Measurements from ENCODE around the gene LRIG1. TPM values are rescaled to one million over a fixed set of nuclear protein-coding genes. Genes with fewer than 3 reads are reported as not detected.
"Not testable (repeated sequence)": the region's sequence is repeated elsewhere in the genome, so short reads cannot be mapped to it uniquely, and the experiment has no call there.

Gene LRIG1
- polyA plus RNA-seq, 4 donors, result 21.1 to 27.7 (median 23.0) TPM

DNA sequence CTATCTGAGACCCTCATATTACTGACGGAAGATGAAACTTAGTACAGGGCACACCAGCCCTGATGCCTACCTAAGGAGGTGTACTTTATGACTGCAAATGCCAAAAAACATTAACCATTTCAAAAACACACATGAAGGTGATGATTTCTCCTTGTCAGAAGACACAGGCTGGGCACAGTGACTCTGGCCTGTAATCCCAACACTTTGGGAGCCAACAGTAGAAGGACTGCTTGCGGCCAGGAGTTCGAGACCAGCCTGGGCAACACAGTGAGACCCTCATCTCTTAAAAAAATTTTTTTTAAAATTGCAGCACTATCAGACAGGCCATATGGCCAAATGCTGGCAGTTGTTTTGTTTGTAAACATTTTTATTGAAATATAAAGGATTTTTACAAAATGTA is 73.5 kb downstream of the LRIG1 start:
- DNase-seq (ENCODE audit: low read depth in 4 of 4, low spot score in 2 of 4), result no peak

DNA sequence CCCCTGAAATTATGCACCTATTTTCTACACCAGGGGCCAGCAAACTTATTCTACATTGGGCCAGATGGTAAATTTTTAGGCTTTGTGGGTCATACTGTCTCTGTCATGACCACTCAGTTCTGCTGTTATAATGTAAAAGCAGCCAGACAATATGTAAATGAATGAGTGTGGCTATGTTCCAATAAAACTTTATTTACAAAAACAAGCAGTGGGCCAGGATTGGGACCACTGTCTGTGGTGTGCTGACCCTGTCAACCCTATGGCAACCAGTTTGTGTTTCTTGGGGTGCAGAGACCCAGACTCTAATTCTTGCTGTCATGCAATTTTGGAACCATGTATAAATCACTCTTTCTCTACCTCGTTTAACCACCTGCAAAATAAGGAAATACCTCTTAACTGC is 74.7 kb downstream of the LRIG1 start:
- no peak for DNase-seq (ENCODE audit: low read depth in 4 of 4, low spot score in 2 of 4)

DNA sequence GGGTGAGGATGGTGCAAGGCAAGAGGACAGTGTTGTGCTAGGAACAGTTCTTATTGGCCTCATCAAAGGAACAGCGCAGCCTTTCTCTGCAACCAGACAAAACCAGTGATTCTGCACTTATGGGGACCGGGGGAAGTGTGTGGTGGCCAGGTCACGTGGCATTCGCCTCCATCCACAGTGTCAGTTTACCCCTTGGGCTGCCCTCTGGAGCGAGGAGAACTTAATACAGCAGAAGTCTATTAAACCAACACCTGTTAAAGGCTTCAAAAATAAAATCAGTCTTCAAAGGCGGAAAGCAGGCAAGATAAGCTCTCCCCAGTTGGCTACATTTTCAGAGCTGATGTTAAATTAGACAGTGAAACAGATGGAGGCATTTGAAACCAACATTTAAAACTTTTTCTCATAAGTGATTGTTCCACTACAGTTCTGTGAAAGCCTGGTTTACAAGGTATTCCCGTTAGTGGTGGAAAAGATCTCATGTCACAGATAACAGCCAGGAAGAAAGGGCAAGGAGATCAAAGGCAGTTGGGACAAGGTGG is 75.2 kb downstream of the LRIG1 start:
- no peak for DNase-seq (ENCODE audit: low read depth in 4 of 4, low spot score in 2 of 4)

DNA sequence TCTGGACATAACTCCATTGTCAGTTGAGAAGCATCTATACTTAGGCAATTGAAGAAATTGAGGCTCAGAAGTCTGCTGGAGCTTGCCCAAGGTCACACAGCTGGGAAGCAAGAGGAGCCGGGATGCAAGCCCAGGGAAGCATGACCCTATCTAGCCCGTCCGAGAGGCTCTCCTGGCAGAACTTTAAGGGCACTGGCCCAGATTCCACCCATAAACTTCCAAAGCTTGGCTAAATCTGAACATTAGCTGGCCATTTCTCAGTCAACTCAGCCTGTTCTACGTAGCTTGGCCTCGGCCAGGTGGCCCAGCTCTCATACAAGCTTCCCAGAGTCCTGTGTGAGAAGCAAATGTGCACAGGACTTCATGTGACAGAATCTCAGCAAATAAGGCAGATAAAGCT is 75.8 kb downstream of the LRIG1 start:
- no peak for DNase-seq (ENCODE audit: low read depth in 4 of 4, low spot score in 2 of 4)

DNA sequence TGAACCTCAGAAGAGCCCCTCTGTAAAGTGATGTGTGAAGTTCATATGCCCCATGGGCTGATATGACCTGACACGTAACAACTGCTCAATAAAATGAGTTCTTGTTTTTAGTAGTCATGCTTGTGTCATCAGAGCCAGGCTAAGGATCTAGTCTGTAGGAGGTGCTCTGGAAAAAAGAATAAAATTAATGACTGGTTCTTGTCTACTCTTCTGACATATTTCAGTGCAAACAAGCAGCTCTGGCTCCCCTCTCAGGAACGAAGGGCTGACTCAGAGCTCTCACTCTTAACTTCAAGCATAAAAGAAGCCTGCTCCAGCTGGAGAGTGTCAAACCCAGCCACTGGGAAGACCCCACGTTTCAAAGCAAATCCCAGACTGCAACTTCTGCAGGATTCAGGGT is 77.0 kb downstream of the LRIG1 start:
- no peak for DNase-seq (ENCODE audit: low read depth in 4 of 4, low spot score in 2 of 4)

DNA sequence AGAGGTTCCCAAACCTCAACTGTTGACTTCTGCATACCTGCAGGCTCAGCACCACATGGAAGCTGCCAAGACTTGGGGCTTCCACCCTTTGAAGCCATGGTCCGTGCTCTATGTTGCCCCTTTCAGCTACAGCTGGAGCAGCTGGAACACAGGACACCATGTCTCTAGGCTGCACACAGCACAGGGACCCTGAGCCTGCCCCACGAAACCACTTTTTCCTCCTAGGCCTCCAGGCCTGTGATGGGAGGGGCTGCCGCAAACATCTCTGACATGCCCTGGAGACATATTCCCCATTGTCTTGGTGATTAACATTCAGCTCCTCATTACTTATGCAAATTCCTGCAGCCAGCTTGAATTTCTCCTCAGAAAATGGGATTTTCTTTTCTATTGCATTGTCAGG is 78.9 kb downstream of the LRIG1 start:
- DNase-seq (ENCODE audit: low read depth in 4 of 4, low spot score in 2 of 4), result not testable (repeated sequence)

DNA sequence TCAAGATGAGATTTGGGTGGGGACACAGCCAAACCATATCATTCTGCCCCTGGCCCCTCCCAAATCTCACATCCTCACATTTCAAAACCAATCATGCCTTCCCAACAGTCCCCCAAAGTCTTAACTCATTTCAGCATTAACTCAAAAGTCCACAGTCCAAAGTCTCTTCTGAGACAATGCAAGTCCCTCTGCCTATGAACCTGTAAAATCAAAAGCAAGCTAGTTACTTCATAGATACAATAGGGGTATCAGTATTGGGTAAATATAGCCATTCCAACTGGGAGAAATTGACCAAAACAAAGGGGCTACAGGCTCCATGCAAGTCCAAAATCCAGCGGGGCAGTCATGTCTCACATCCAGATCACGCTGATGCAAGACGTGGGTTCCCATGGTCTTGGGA is 79.7 kb downstream of the LRIG1 start:
- not testable (repeated sequence) for DNase-seq (ENCODE audit: low read depth in 4 of 4, low spot score in 2 of 4)

DNA sequence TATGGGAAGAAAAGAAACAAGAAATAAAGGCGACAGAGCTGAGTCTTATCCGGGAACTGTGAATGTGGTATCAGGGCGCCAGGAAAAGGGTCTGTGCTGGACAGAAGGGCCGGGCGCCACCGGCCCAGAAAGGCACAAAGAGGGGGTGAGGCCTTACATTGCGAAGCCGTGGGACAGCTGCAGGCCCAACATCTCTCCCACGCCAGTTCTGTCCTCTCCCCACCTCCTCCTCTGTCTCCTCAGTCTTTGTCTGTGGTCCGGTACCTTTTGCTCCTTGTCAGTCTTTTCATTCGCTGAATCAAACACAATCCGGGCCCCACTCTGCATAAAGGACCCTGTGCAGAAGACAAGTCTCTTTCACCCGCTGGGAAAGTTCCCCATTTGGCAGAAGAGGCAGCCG is 81.8 kb downstream of the LRIG1 start:
- DNase-seq (ENCODE audit: low read depth in 4 of 4, low spot score in 2 of 4), result no peak

DNA sequence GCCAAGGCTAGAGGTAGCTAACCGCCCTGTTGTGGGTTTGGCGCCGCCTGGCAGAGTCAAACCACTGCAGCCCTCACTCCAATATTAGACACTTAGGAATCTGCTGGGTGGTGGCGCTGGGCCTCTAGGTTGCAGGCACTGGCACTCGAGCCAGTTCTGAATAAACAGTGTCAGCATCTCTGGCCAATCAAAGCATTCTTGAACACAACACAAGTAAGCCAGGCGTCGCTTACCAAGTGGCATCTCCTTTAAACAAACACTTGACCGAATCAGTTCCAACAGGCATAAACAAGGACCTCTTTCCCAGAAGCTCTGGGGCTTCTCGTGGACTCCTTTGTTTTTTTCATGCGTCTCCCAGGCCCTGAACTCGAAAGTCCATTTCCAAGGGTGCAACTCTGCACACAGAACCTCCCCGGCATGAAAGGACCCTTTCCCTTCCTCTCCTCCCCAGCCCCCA is 82.3 kb downstream of the LRIG1 start:
- DNase-seq (ENCODE audit: low read depth in 4 of 4, low spot score in 2 of 4), result no peak

DNA sequence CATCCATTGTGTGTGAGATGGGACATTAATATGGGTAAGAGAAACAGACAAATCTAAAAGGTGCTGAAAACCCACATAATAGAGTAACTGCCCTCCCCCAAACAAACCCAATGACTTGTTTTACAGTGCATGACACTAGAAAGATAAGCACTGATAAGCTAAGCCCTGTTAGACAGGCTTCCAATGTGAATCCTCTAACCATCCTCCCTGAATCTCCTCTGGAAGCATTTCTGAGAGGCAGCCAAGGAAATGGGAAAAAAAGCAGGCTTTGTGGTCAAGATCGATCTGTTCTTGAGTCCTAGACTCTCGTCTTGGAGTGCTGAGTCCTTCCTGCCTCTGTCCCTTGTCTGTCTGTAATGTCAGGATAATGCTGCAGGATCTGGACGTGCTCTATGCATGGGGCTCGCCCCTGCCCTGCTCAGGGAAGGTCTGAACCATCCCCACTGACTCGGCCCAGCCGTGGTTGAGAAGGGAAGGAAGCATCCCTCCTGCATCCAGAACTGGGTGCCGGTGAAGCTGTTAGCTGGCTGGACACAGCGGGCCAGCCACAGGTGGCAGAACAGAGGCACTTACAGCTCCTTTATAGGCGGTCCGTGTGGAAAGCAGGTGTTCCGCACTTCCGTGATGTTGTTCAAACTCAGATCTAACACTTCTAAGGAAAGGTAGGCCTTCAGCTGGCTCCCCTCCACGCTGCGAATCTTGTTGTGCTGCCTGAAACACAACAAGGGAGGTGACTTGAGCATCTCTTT is 84.1 kb downstream of the LRIG1 start:
- DNase-seq (ENCODE audit: low read depth in 4 of 4, low spot score in 2 of 4), result no peak

DNA sequence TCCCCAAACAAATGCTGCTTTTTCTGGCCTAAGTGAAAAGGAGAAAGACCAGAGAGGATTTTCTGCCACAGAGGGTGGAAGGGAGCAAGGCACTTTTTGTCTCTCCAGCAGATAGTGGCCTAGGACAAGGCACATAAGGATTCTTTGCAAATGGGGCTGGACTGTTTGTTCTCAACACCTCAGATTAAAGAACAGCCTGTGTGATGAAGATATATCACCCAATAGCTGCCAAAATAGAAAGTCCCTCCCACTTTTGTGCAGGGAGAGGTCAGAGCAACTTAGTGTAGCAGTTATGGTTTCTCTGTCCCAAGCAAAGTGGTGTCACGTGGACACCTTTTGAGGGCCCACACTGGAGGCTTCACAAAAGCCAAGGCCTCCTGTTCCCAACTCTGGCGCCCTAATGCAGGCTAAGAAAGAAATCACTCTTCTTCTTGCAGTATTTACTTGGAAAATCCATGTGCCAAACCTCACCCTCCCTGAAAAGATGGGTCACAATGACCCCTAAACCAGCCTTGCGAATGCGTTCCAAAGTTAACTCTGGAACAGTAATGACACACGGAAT is 84.9 kb downstream of the LRIG1 start:
- DNase-seq (ENCODE audit: low read depth in 4 of 4, low spot score in 2 of 4), result no peak

DNA sequence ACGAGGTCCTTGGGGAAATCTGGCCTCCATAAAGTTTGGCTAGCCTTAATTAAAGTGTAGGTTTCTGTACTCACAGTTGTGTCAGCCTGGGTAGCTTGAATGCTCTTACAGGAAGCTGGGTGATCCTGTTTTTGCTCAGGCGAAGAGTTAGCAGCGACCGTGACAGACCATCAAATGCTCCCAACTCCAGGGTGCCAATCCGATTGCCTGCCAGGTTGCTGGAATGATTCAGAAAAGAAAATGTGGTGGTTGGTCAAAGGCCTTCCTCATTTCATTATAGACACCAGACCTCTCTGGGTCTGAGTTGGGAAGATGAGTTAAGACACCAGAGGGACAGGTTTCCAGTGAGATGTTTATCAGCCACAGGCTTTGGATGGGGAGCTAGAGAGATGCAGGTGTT is 86.0 kb downstream of the LRIG1 start:
- no peak for DNase-seq (ENCODE audit: low read depth in 4 of 4, low spot score in 2 of 4)

DNA sequence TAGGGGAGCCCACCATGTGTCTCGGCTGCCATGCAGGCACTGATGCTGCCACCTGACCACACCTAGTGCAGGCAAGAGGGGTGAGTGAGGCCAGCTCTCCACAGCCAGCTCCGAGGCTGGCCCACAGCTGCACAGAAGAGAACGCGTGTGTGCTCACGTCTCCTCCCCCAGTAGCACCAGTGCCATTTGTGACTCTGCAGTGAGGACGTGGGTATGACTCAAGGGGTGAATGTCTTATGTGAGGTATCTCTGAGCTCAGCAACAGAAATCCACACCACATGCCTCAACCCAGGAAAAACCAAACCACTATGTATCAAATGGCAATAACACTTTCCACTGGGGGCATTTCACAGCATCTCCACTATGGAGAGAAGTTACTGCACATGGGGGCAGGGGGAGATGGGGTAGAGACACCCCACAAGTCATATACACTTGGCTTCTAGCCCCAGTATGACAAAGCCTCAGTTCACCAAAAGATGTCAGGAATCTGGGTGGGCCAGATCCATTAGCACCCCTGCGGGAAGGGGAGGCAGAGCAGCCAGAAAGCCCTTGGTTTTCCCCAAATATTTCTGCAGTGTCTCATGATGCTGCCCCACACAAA is 87.6 kb downstream of the LRIG1 start:
- no peak for DNase-seq (ENCODE audit: low read depth in 4 of 4, low spot score in 2 of 4)

DNA sequence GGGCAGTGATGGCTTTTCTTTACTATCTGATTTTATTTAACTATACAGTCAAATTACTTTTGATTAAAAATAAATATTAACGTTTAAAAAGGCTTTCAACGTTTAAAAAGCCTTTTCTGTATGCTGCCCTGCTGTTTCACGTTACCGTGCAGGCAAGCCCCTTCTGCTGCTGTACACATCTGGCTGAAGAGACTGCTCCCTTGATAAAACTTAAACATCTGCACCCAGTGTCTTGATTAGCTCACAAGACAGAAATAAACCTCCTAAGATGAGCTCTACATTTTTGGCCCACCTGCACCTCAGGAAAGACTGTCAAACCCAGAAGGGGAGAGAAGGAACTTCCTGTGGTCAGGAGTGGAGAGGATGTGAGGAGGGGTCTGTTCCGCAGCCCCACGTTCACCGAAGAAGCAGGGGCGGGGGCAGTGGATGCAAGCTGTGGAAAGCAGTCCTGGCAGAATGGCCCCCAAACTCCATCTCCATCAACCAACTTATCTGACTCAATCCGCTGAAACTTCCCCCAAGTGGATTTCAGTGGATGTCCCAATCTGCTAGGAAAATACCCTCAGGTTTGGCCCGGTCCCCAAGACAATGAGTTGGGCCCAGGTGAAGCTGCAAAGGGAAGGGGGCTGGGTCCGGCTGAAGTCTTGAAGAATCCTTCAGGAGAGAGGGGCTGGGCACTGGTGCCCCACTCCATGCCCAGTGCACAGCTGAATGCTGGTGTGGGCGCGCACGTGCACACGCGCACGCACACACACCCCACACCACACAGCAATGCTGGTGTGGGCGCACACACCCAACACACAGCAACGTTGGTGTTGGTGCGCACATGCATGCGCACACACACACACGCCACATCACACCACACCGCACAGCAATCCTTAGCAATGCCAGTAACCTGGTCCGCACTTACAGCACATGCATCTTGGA is 88.6 kb downstream of the LRIG1 start:
- no peak for DNase-seq (ENCODE audit: low read depth in 4 of 4, low spot score in 2 of 4)

DNA sequence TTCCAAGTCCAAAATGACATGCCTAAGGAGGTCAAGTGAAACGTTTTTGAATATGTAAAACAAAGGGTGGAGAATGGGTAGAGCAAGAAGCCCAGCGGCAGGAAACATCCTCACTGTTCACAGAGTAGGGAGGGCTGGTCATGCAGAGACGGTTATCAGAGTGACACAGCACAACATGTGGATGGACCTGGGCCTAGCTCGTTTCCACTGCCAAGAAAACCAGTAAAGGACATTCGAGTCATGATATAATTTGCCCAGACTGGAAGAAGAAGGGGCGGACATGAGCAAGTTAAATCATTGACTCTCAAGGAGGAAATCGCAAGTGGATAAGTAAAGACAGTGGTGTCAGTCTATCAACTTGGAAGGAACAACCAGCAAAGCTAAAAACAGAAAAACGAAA is 89.3 kb downstream of the LRIG1 start:
- DNase-seq (ENCODE audit: low read depth in 4 of 4, low spot score in 2 of 4), result no peak

DNA sequence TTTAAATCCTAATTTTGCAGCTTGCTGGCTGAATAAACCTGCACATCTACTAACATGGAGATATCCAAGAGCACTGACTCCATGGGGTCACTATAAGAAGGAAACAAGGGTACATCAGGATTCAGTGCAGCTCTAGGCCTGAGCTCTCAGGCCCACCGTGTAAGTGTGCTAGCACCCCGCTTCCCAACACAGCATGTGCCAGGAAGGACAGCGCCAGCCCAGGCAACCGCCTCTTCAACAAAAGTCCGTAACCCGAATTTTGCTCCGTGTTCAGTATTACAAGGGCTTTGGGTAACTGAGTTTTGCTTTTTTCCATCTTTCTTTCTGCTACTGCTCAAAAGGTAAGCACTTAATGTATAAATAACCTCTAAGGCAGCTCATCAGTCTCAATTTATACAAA is 89.8 kb downstream of the LRIG1 start:
- DNase-seq (ENCODE audit: low read depth in 4 of 4, low spot score in 2 of 4), result no peak

DNA sequence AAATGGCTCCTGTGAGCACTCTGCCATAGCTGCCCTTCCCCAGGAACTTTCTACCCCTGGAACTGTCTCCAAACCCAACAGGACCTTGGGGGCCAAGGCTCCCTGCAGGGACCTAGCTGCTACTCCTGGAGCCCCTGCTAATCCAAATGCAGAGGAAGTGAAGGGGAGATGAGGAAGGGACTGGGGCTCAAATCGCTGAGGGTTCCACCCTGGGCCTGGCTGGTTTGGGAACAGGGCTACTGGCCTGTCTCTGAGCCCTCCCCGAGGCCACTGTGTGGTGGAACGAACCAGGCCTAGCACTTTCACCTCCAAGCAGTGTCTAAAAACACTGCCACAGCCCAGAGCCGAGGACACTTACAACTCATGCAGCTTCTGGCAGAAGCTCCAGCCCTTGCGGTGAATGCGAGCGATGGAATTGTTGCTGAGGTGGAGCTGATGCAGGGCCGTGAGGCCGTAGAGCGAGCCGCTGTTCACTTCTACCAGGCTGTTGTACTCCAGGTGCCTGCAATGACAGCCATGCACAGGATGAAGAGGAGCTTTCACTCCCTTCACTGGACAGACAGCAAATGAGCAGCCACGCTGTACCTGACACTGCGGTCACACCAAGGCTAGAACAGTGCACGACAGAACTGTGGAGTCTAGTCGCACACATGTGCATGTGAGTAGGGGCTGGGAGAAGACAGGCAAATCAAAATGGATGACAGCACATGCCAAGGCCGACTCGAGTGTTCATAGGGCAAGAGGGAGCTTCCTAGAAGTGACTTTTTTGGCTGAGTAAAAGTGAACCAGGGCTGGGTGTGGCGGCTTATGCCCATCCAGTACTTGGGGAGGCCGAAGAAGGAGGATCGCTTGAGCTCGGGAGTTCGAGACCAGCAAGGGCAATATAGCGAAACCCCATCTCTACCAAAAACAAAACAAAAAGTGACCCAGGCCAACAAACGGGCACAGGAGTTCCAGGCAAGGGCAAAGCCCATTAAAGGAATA is 90.8 kb downstream of the LRIG1 start:
- no peak for DNase-seq (ENCODE audit: low read depth in 4 of 4, low spot score in 2 of 4)

DNA sequence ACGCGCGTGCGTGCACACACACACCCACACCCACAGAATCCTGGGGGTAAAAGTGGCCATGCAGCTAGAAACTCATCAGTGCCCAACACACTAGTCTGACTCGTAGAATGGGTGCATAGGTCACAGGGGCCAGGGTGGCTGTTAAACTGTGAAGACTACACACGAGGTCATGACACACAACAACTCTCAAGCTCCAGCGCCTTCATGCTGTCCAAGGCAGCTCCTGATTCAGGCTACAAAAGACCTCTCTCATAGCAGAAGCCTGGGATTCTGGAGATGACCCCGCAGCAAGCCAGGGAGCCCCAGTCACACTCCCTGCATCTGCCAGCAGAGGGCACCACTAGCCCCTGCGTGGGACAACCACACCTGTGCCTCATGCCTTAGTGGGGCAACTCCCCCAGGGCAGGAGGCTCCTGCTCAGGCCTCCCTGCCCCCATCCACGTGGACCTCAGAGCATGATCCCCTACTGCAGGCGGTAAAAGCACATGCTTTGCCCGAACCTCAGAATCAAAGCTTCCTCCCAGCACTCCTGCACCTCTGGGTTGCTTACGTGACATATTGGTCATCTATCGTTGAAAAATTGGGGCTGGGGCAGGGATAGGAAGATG is 93.1 kb downstream of the LRIG1 start:
- DNase-seq (ENCODE audit: low read depth in 4 of 4, low spot score in 2 of 4), result peak in 1 of 4 donors; percentile 40

Measured in left renal cortex interstitium (tissue), 4 donors.